ENCODE data around the gene ALDOA.

Gene ALDOA

DNA sequence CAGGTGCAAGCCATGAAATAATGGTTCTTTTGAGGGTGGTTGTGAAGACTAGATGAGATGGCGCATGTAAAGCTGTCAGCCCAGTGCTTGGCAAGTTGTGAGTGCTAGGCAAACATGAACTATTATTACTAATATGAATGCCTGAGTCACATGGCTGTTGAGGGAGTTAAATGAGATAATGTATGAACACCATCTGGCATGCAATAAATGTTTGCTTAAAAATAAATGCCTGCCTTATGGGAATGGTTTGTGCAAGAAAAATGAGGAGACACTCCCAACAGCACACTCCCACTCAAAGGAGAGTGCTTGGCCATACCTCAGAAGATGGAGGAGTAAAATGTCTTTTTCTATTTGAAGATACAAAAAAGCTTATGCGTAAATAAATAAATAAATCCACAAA is 53.9 kb downstream of the ALDOA start:
- TF ChIP-seq, protein P1, sequence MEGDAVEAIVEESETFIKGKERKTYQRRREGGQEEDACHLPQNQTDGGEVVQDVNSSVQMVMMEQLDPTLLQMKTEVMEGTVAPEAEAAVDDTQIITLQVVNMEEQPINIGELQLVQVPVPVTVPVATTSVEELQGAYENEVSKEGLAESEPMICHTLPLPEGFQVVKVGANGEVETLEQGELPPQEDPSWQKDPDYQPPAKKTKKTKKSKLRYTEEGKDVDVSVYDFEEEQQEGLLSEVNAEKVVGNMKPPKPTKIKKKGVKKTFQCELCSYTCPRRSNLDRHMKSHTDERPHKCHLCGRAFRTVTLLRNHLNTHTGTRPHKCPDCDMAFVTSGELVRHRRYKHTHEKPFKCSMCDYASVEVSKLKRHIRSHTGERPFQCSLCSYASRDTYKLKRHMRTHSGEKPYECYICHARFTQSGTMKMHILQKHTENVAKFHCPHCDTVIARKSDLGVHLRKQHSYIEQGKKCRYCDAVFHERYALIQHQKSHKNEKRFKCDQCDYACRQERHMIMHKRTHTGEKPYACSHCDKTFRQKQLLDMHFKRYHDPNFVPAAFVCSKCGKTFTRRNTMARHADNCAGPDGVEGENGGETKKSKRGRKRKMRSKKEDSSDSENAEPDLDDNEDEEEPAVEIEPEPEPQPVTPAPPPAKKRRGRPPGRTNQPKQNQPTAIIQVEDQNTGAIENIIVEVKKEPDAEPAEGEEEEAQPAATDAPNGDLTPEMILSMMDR (IDR thresholded peaks at IDR 0.05; ENCODE audit: borderline replicate concordance, insufficient read depth, low read depth, low read length) = no peak
- H3K4me3 ChIP-seq (ENCODE audit: low read depth, low read length) = no peak overlapping the region
